ENCODE results near the gene FREM2. TPM values are rescaled to one million over a fixed set of nuclear protein-coding genes. Genes with fewer than 3 reads are reported as not detected.

FREM2 gene
- total and polyA plus RNA-seq, 9 of the 15 experiments (the other 6 are each of a cell fraction or from before 2014, with no cell fraction given) = under 0.01 to 0.02 TPM; not detected in 7

DNA sequence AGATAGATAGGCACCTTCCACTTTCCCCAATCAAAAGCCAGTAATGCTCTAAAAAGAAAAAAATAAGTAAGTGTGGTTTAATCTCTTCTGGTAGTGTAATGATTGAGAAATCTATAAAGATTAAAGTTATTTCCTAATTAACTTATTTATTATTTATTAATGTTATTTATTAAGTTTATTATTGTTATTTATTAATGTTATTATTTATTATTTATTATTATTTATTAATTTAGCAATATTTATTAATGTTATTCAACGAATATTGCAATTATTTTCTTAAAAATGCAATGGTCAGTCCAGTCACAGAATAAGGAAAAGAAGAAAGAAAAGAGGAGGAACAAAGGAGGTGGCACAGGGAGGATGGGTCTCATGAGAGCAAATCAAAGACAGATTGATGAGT lies 100.7 kb downstream of the FREM2 start:
- WGBS (ENCODE audit: insufficient coverage, low coverage, missing lambda C conversion rate) = 0% methylated on average over 1 of the region's 1 CpG
- Histone ChIP-seq H2AFZ (ENCODE audit: low read depth, low read length) (no peak overlapping the region), H4K20me1 (replicated peaks; ENCODE audit: control insufficient read depth, insufficient read depth, low read length) (no peaks in the 10 kb centered on the region), H3K4me2 (ENCODE audit: insufficient read depth, low read length) (no peak overlapping the region), H3K27ac (ENCODE audit: extremely low read depth, low read depth, low read length) (no peak overlapping the region), H3K9me1 (ENCODE audit: control insufficient read depth, insufficient read depth, low read length) (no peaks in the 10 kb centered on the region), H3K4me3 (no peak overlapping the region), H3K79me2 (ENCODE audit: control insufficient read depth, insufficient read depth, low read length) (no peaks in the 10 kb centered on the region), H3K36me3 (ENCODE audit: control insufficient read depth, insufficient read depth, low read length) (no peaks in the 10 kb centered on the region), H3K9ac (ENCODE audit: insufficient read depth in 1 of 2, low read depth in 2 of 2, low read length in 2 of 2) (no peak overlapping the region), H3K9me3 (replicated peaks; ENCODE audit: control insufficient read depth, insufficient read depth, low read depth, low read length) (no peaks in the 10 kb centered on the region), H3K4me1 (replicated peaks in 1 of 2; ENCODE audit: control insufficient read depth in 2 of 2, insufficient read depth in 2 of 2, low read length in 2 of 2) (no peaks in the 10 kb centered on the region), H3K27me3 (ENCODE audit: control insufficient read depth in 2 of 2, insufficient read depth in 2 of 2, low read length in 2 of 2) (no peaks in the 10 kb centered on the region)
- BruUV-seq (replicated peaks) = no TSS peak
- DNase-seq (ENCODE audit: extremely low read depth in 1 of 4, low spot score in 3 of 4) (no peak), ATAC-seq (no peak), FAIRE-seq (no peak)
- TF ChIP-seq ZNF384 (IDR thresholded peaks at IDR 0.05; ENCODE audit: low read depth, low read length) (no peak), ZNF12 (CRISPR knock-in tag; IDR thresholded peaks at IDR 0.05) (no peak), ZKSCAN1 (IDR thresholded peaks at IDR 0.05; ENCODE audit: low read depth, low read length) (no peak), SPI1 (IDR thresholded peaks at IDR 0.05; ENCODE audit: borderline replicate concordance, low read depth, low read length) (no peak)
- intact Hi-C loops (cut with micrococcal nuclease) (no loop called here), in situ Hi-C loops (cut with MboI) (no loop called here)
- POLR2A ChIA-PET = no interaction called here
- CTCF ChIA-PET (ENCODE audit: low intra/inter-chr PET ratio) = no interaction called here

DNA sequence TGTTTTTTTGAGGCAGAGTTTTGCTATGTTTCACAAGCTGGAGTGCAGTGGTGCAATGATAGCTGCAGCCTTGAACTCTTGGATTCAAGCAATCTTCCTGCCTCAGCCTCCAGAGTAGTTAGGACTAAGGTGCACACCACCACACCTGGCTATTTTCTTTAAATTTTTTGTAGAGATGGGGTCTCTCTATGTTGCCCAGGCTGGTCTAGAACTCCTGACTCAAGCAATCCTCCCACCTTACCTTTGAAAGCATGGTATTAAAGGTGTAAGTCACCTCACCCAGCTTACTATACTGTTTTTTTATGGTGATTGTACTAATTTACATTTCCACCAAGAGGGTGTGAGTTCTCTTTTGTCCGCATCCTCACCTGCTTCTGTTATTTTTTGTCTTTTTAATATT lies 110.0 kb downstream of the FREM2 start:
- Histone ChIP-seq H3K27ac (ENCODE audit: extremely low read depth, low read depth, low read length) (no peak overlapping the region), H3K4me2 (ENCODE audit: insufficient read depth, low read length) (no peak overlapping the region), H3K27me3 (ENCODE audit: control insufficient read depth in 2 of 2, insufficient read depth in 2 of 2, low read length in 2 of 2) (no peaks in the 10 kb centered on the region), H4K20me1 (replicated peaks; ENCODE audit: control insufficient read depth, insufficient read depth, low read length) (no peaks in the 10 kb centered on the region), H3K9ac (ENCODE audit: insufficient read depth in 1 of 2, low read depth in 2 of 2, low read length in 2 of 2) (no peak overlapping the region), H3K4me1 (replicated peaks in 1 of 2; ENCODE audit: control insufficient read depth in 2 of 2, insufficient read depth in 2 of 2, low read length in 2 of 2) (no peaks in the 10 kb centered on the region), H3K36me3 (ENCODE audit: control insufficient read depth, insufficient read depth, low read length) (no peaks in the 10 kb centered on the region), H2AFZ (ENCODE audit: low read depth, low read length) (no peak overlapping the region), H3K9me1 (ENCODE audit: control insufficient read depth, insufficient read depth, low read length) (no peaks in the 10 kb centered on the region), H3K9me3 (replicated peaks; ENCODE audit: control insufficient read depth, insufficient read depth, low read depth, low read length) (no peaks in the 10 kb centered on the region), H3K79me2 (ENCODE audit: control insufficient read depth, insufficient read depth, low read length) (no peaks in the 10 kb centered on the region), H3K4me3 (no peak overlapping the region)
- in situ Hi-C loops (cut with MboI) = no loop called here
- 14% methylated on average over 1 of the region's 1 CpG for WGBS (ENCODE audit: insufficient coverage, low coverage, missing lambda C conversion rate)
- intact Hi-C loops (cut with micrococcal nuclease) = no loop called here
- no peak for DNase-seq (ENCODE audit: extremely low read depth in 1 of 4, low spot score in 3 of 4)
- no peak for ATAC-seq
- BruUV-seq (replicated peaks) = no TSS peak
- ChIA-PET POLR2A (no interaction called here), CTCF (ENCODE audit: low intra/inter-chr PET ratio) (no interaction called here)
- no peak for FAIRE-seq
- TF ChIP-seq SAFB (IDR thresholded peaks at IDR 0.05; ENCODE audit: borderline replicate concordance, low read depth, low read length) (no peak), CBX3 (IDR thresholded peaks at IDR 0.05; ENCODE audit: borderline replicate concordance in 1 of 2, low read length in 2 of 2) (no peak), MED1 (CRISPR knock-in tag; IDR thresholded peaks at IDR 0.05; ENCODE audit: borderline replicate concordance) (no peak), KDM1A (IDR thresholded peaks at IDR 0.05) (no peak), ZNF699 (CRISPR knock-in tag; IDR thresholded peaks at IDR 0.05; ENCODE audit: insufficient replicate concordance) (no peak), RFX1 (IDR thresholded peaks at IDR 0.05) (no peak), JUNB (CRISPR knock-in tag; conservative IDR thresholded peaks at IDR 0.05) (no peak), CHD2 (IDR thresholded peaks at IDR 0.05; ENCODE audit: low read depth, low read length) (no peak), ZFP36 (IDR thresholded peaks at IDR 0.05; ENCODE audit: low read depth, low read length, partially characterized antibody) (no peak)
- TF ChIP-seq, protein P1, sequence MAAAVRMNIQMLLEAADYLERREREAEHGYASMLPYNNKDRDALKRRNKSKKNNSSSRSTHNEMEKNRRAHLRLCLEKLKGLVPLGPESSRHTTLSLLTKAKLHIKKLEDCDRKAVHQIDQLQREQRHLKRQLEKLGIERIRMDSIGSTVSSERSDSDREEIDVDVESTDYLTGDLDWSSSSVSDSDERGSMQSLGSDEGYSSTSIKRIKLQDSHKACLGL (CRISPR knock-in tag; IDR thresholded peaks at IDR 0.05; ENCODE audit: borderline replicate concordance, poor library complexity, severe bottlenecking) = no peak
- TF ChIP-seq, protein P2, sequence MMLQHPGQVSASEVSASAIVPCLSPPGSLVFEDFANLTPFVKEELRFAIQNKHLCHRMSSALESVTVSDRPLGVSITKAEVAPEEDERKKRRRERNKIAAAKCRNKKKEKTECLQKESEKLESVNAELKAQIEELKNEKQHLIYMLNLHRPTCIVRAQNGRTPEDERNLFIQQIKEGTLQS (IDR thresholded peaks at IDR 0.05) = no peak
- TF ChIP-seq, protein P2 (CRISPR knock-in tag; conservative IDR thresholded peaks at IDR 0.05) = no peak
- TF ChIP-seq, protein P3, sequence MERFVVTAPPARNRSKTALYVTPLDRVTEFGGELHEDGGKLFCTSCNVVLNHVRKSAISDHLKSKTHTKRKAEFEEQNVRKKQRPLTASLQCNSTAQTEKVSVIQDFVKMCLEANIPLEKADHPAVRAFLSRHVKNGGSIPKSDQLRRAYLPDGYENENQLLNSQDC (CRISPR knock-in tag; IDR thresholded peaks at IDR 0.05) = no peak
